OCI-LY7 (cell line): Measurements from ENCODE around the gene TTC21A. TPM values are rescaled to one million over a fixed set of nuclear protein-coding genes. Genes with fewer than 3 reads are reported as not detected.

Source experiments
- BruUV-seq: library from RNA; stranded (reverse); fragments of 400-500 nt; replicated peaks from 2 replicates; lab custom pipeline; 2021; lab: Mats Ljungman, UMichigan
- CTCF ChIA-PET: fragments of 300-600 bp; sonication (Branson Sonifier 250); formaldehyde crosslinking; loops from one replicate; lab custom pipeline; 2022; ENCODE audit warnings: antibody characterized with exemption; ENCODE audit not compliant: unreplicated experiment; lab: Charles Lee
- POLR2A ChIA-PET: fragments of 300-600 bp; sonication (Branson Sonifier 250); formaldehyde crosslinking; loops from one replicate; lab custom pipeline; 2022; ENCODE audit warnings: antibody characterized with exemption; lab: Charles Lee
- DNase-seq: peaks from one replicate; pipeline ENCODE4 v3.0.0-alpha.2; 2015; ENCODE audit warnings: low spot score
- H2AFZ ChIP-seq: fragments of 200-600 bp; sonication (generic), shearing (Covaris generic); 2 replicates; pipeline ENCODE4 v1.6.1; 2014; ENCODE audit warnings: mild to moderate bottlenecking, antibody characterized with exemption, low read length, moderate library complexity
- H3K27ac ChIP-seq: fragments of 200-600 bp; sonication (generic); 2 replicates; pipeline ENCODE4 v1.5.1; 2014; ENCODE audit warnings: mixed run types, low read depth, mild to moderate bottlenecking, moderate library complexity, low read length, inconsistent platforms; ENCODE audit not compliant: poor library complexity, severe bottlenecking
- H3K36me3 ChIP-seq: fragments of 200-600 bp; sonication (generic); 2 replicates; pipeline ENCODE4 v1.6.1; 2014; ENCODE audit warnings: mild to moderate bottlenecking, antibody characterized with exemption, low read length, moderate library complexity, mixed read lengths; ENCODE audit not compliant: insufficient read depth
- H3K4me1 ChIP-seq: fragments of 200-600 bp; sonication (generic); 2 replicates; pipeline ENCODE4 v1.5.1; 2014; ENCODE audit warnings: mild to moderate bottlenecking, low read length; ENCODE audit not compliant: insufficient read depth, poor library complexity, severe bottlenecking
- H3K4me2 ChIP-seq: fragments of 200-600 bp; sonication (generic); 2 replicates; pipeline ENCODE4 v1.6.1; 2014; ENCODE audit warnings: mild to moderate bottlenecking, low read length
- H3K4me3 ChIP-seq: fragments of 200-600 bp; sonication (generic); 2 replicates; pipeline ENCODE4 v1.5.1; 2014; ENCODE audit warnings: mild to moderate bottlenecking, low read depth, low read length; ENCODE audit not compliant: poor library complexity, severe bottlenecking
- H3K79me2 ChIP-seq: fragments of 200-600 bp; sonication (generic); 2 replicates; pipeline ENCODE4 v1.6.1; 2016; ENCODE audit warnings: low read depth, mild to moderate bottlenecking, low read length, moderate library complexity, mixed read lengths; ENCODE audit not compliant: insufficient read depth
- H3K9me2 ChIP-seq: fragments of 200-600 bp; sonication (generic); 2 replicates; pipeline ENCODE4 v1.6.1; 2016; ENCODE audit warnings: mild to moderate bottlenecking, low read length, mixed read lengths; ENCODE audit not compliant: insufficient read depth
- H3K9me3 ChIP-seq: fragments of 200-600 bp; sonication (generic); 2 replicates; pipeline ENCODE4 v1.6.1; 2014; ENCODE audit warnings: mild to moderate bottlenecking, mixed run types, low read length, mixed read lengths
- H4K20me1 ChIP-seq: fragments of 200-600 bp; sonication (generic); 2 replicates; pipeline ENCODE4 v1.6.1; 2014; ENCODE audit warnings: mild to moderate bottlenecking, antibody characterized with exemption, low read length, moderate library complexity, mixed read lengths; ENCODE audit not compliant: insufficient read depth
- CTCF ChIP-seq: fragments of 200-600 bp; sonication (generic); conservative IDR thresholded peaks from 2 replicates; pipeline ENCODE4 v1.5.1; 2014; ENCODE audit warnings: mild to moderate bottlenecking, antibody characterized with exemption, low read length, moderate library complexity, mixed read lengths
- EZH2phosphoT487 ChIP-seq: fragments of 200-600 bp; sonication (generic); IDR thresholded peaks from 2 replicates; pipeline ENCODE4 v1.6.1; 2018; ENCODE audit warnings: low read depth, borderline replicate concordance, mild to moderate bottlenecking, mixed run types, antibody characterized with exemption, low read length, moderate library complexity, mixed read lengths
- intact Hi-C: fragments of 100-400 bp; cut with micrococcal nuclease; formaldehyde crosslinking; loops from one replicate; pipeline ENCODE4 v1.10.0; 2022; ENCODE audit not compliant: unreplicated experiment
- total RNA-seq, 2 experiments: library from RNA; depleted of rRNA in 1 of 2; stranded (reverse); fragments of >200 nt in 1 of 2; shearing (Covaris generic) in 1 of 2; gene quantifications; 2 replicates each; pipeline ENCODE4 v1.2.3, GENCODE V29; 2014 to 2022

Gene TTC21A
- total RNA-seq, 2 experiments from 2014 or later, result 12.8 to 27.1 TPM

GRCh38 chr3:39142067-39142466 is 34.6 kb downstream of the TTC21A start:
- H3K9me2 ChIP-seq, result no peaks in the 10 kb centered on the region
- peaks cover 16% of the 10 kb centered on the region; the same call in 1 of the 2 replicates for H3K79me2 ChIP-seq
- ChIA-PET CTCF (no interaction called here), POLR2A (interaction anchor here (1.2 kb wide), 1 partner anchor 33 kb away, joined by 4 read pairs; no protein-coding TSS in a partner anchor)
- no peaks in the 10 kb centered on the region for H4K20me1 ChIP-seq
- H3K36me3 ChIP-seq, result peaks cover 87% of the 10 kb centered on the region
- no peak overlapping the region for H2AFZ ChIP-seq
- no peak overlapping the region for H3K27ac ChIP-seq
- H3K9me3 ChIP-seq, result no peaks in the 10 kb centered on the region
- no peak for DNase-seq
- no TSS peak for BruUV-seq
- intact Hi-C loops, result no loop called here
- H3K4me3 ChIP-seq, result no peak overlapping the region
- peaks cover 36% of the 10 kb centered on the region for H3K4me1 ChIP-seq
- TF ChIP-seq EZH2phosphoT487 (no peak), CTCF (no peak)
- H3K4me2 ChIP-seq, result no peak overlapping the region

DNA sequence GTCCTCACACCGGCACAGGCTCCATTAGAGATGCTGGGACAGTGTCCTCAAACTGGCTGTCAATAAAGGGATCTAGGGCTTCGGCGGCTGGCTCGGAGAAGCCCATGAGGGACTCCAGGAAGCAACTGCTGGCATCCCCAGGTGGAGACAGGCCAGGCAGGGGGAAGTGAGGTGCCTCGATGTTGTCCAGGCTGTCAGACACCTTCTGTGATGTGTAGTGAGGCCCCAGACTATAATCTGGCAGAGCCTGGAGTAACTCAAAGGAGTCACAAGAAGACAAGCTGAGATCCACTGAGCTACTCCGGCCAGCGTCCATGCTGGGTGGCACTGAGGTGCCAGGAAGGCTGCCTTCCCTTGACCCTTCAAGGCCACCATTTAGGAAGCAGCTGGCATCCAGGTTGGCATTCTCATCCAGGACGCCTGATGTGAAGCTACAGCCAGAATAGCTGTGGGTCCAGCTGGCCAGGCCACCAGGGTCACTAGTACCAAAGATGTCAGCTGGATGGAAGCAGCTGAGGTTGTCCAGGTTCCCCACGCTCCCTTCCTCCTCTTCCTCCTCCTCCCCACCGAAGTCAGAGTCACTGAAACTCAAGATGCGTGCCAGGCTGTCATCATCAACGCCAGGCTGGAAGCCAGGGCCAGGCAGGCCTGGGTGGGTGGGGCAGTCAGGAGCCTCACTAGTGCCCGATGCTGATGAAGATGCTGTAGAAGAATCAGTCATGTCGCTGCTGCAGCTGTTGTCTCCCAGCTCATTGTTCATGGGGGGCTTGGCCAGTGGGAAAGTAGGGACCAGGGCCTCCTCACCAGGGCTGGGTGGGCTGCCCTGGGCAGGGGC is 35.8 kb downstream of the TTC21A start:
- Histone ChIP-seq H3K36me3 (peaks cover 79% of the 10 kb centered on the region), H3K4me1 (peaks cover 48% of the 10 kb centered on the region), H2AFZ (no peak overlapping the region), H3K4me3 (no peak overlapping the region), H3K9me2 (no peaks in the 10 kb centered on the region), H4K20me1 (no peaks in the 10 kb centered on the region), H3K79me2 (peaks cover 28% of the 10 kb centered on the region; the same call in 1 of the 2 replicates), H3K27ac (no peak overlapping the region), H3K9me3 (no peaks in the 10 kb centered on the region), H3K4me2 (no peak overlapping the region)
- intact Hi-C loops, result no loop called here
- no TSS peak for BruUV-seq
- DNase-seq, result no peak
- no peak for TF ChIP-seq EZH2phosphoT487
- no peak for TF ChIP-seq CTCF
- POLR2A ChIA-PET, result interaction anchor here (0.8 kb wide), 1 partner anchor 13 kb away, joined by 3 read pairs; no protein-coding TSS in a partner anchor
- CTCF ChIA-PET, result no interaction called here
